ENCODE data around the gene MATK.

- TF ChIP-seq EZH2 (IDR thresholded peaks at IDR 0.05) (no peak), POLR2AphosphoS5 (IDR thresholded peaks at IDR 0.05; ENCODE audit: borderline replicate concordance, low read depth, low read length) (no peak), FOXP2 (optimal IDR thresholded peaks at IDR 0.05; ENCODE audit: control extremely low read depth, extremely low read length, insufficient read depth) (no peak)
These were observed 1.4 kb downstream of the MATK start for GRCh38 chr19:3784607-3785450.
